Thyroid gland (tissue), 4 donors: ENCODE results near the gene TMEM220. TPM values are rescaled to one million over a fixed set of nuclear protein-coding genes. Genes with fewer than 3 reads are reported as not detected.
A peak's percentile ranks its signal among the peaks of the same experiment; 100 is the strongest.

Experiments
- DNase-seq, 2 donors: peaks; one replicate each; pipeline ENCODE4 v3.0.0-alpha.2; 2019
- H3K27ac ChIP-seq, 3 donors: fragments of 200-600 bp; sonication (generic); 1 replicate in 2 of 3; 2 replicates in 1 of 3; pipeline ENCODE4 v1.5.1; 2016 to 2019; ENCODE audit warnings: mild to moderate bottlenecking in 1 of 3, moderate library complexity in 1 of 3
- H3K27me3 ChIP-seq: fragments of 200-600 bp; sonication (generic); one replicate; pipeline ENCODE4 v1.5.1; 2019
- H3K36me3 ChIP-seq, 2 donors: fragments of 200-600 bp; sonication (generic); one replicate each; pipeline ENCODE4 v1.5.1; 2016 to 2019
- H3K4me1 ChIP-seq, 2 donors: fragments of 200-600 bp; sonication (generic); one replicate each; pipeline ENCODE4 v1.5.1; 2017 to 2019
- H3K4me3 ChIP-seq, 3 donors: fragments of 200-600 bp; sonication (generic); replicated peaks in 1 of 3; 1 replicate in 2 of 3; 2 replicates in 1 of 3; pipeline ENCODE4 v1.5.1; 2016; ENCODE audit warnings: mild to moderate bottlenecking in 1 of 3
- H3K9me3 ChIP-seq: fragments of 200-600 bp; sonication (generic); one replicate; pipeline ENCODE4 v1.5.1; 2017
- CTCF ChIP-seq, 6 experiments: fragments of 200-600 bp in 3 of 6; fragments of 450-650 bp in 3 of 6; sonication (generic) in 3 of 6; IDR thresholded peaks; one replicate each; pipeline ENCODE4 v1.5.1; 2016 to 2019; ENCODE audit warnings: antibody characterized with exemption in 6 of 6, mild to moderate bottlenecking in 2 of 6, inconsistent platforms in 1 of 6, moderate library complexity in 1 of 6
- POLR2A ChIP-seq, 2 donors: fragments of 450-650 bp; IDR thresholded peaks; one replicate each; pipeline ENCODE4 v1.6.1; 2017; ENCODE audit warnings: antibody characterized with exemption in 2 of 2, mild to moderate bottlenecking in 2 of 2, moderate library complexity in 1 of 2
- WGBS, 2 donors: methylation state at CpG; one replicate each; pipeline ENCODE4 v1.1.5; 2017; 5-methylcytosine and 5-hydroxymethylcytosine counted together
- intact Hi-C: fragments of 100-400 bp; cut with DNase I; formaldehyde crosslinking; loops from one replicate; pipeline ENCODE4 v1.15.1; 2023
- total RNA-seq, 4 donors: library from RNA; depleted of rRNA; stranded (reverse); fragments of >200 nt; gene quantifications; one replicate each; pipeline ENCODE4 v1.2.3, GENCODE V29; 2016

Gene TMEM220
- 10 to 100 TPM; 13.1 to 17.6 (median 15.5) TPM for total RNA-seq

GRCh38 chr17:10729334-10730193, at the start of gene TMEM220:
Gene TMEM220, minus strand, starts transcription at chr17:10730023. Its CDS starts 172 bp downstream, at chr17:10729851.
- WGBS, 2 donors, result 3 to 6% methylated on average over 22 to 27 of the region's 79 CpGs
- peaks cover 0 to 8% of the 10 kb centered on the region in 2 donors for H3K36me3 ChIP-seq
- peak within 1 kb of the TSS; percentile 82 to 97 (median 93) for H3K27ac ChIP-seq
- TF ChIP-seq CTCF (IDR thresholded peaks at IDR 0.05) (no peak), POLR2A (IDR thresholded peaks at IDR 0.05) (peak; percentile 56 to 83)
- peak within 1 kb of the TSS; percentile 29 to 66 (median 56) for H3K4me3 ChIP-seq
- H3K4me1 ChIP-seq, result peaks cover 0 to 4% of the 10 kb centered on the region in 2 donors
- no peaks in the 10 kb centered on the region for H3K9me3 ChIP-seq
- DNase-seq, result peak; percentile 85
- intact Hi-C loops, result no loop called here
- no peaks in the 10 kb centered on the region for H3K27me3 ChIP-seq

GRCh38 chr17:10779609-10780008, 49.8 kb upstream of the TMEM220 start:
- TF ChIP-seq CTCF (IDR thresholded peaks at IDR 0.05), result no peak
- TF ChIP-seq POLR2A (IDR thresholded peaks at IDR 0.05), result no peak

GRCh38 chr17:10777890-10778289, 48.1 kb upstream of the TMEM220 start:
- no peak for DNase-seq
- Histone ChIP-seq H3K4me3 (no peak overlapping the region), H3K27me3 (no peaks in the 10 kb centered on the region), H3K36me3 (no peaks in the 10 kb centered on the region), H3K9me3 (no peaks in the 10 kb centered on the region), H3K27ac (no peak overlapping the region), H3K4me1 (peaks cover 0 to 15% of the 10 kb centered on the region in 2 donors)
- intact Hi-C loops, result no loop called here
- 86 to 88% methylated on average over 6 of the region's 6 CpGs for WGBS, 2 donors
- TF ChIP-seq POLR2A (IDR thresholded peaks at IDR 0.05), result no peak
- TF ChIP-seq CTCF (IDR thresholded peaks at IDR 0.05), result no peak

More at GRCh38 chr17:10779609-10780008, 49.8 kb upstream of the TMEM220 start:
- Histone ChIP-seq H3K27me3 (no peaks in the 10 kb centered on the region), H3K36me3 (no peaks in the 10 kb centered on the region), H3K4me3 (no peak overlapping the region), H3K9me3 (no peaks in the 10 kb centered on the region), H3K27ac (no peak overlapping the region), H3K4me1 (peaks cover 0 to 6% of the 10 kb centered on the region in 2 donors)
- intact Hi-C loops, result no loop called here
- WGBS, 2 donors, result 82 to 85% methylated on average over 2 of the region's 2 CpGs
- DNase-seq, result no peak

- WGBS, 2 donors, result 92 to 94% methylated on average over 11 of the region's 11 CpGs
- Histone ChIP-seq H3K9me3 (no peaks in the 10 kb centered on the region), H3K36me3 (no peaks in the 10 kb centered on the region), H3K27ac (no peak overlapping the region), H3K4me3 (no peak overlapping the region), H3K27me3 (no peaks in the 10 kb centered on the region), H3K4me1 (peaks cover 0 to 20% of the 10 kb centered on the region in 2 donors)
- no peak for TF ChIP-seq POLR2A (IDR thresholded peaks at IDR 0.05)
- no peak for TF ChIP-seq CTCF (IDR thresholded peaks at IDR 0.05)
- intact Hi-C loops, result no loop called here
- no peak for DNase-seq
Measured at GRCh38 chr17:10777131-10777807, 47.4 kb upstream of the TMEM220 start.
